Measurements from ENCODE around the gene ZBTB18. TPM values are rescaled to one million over a fixed set of nuclear protein-coding genes. Genes with fewer than 3 reads are reported as not detected.

ZBTB18 gene
- total RNA-seq, 1 experiment from 2014 or later = 16.8 TPM

- no peaks in the 10 kb centered on the region for H3F3A ChIP-seq (ENCODE audit: low read length, unreplicated experiment)
- ATAC-seq (no peak), DNase-seq (no peak)
- intact Hi-C loops (cut with micrococcal nuclease) = loop anchor here (2.0 kb wide), 1 partner anchor 19 kb away; the partner anchor contains the start of gene ZBTB18
- POLR2A ChIA-PET (ENCODE audit: unreplicated experiment) = no interaction called here
- no peaks in the 10 kb centered on the region for H3K9me2 ChIP-seq (replicated peaks; ENCODE audit: low read length)
- H3K4me1 ChIP-seq (ENCODE audit: insufficient read depth, low read length) = no peaks in the 10 kb centered on the region
- TF ChIP-seq EZH2 (IDR thresholded peaks at IDR 0.05; ENCODE audit: low read length, unreplicated experiment) = no peak
- no peak for TF ChIP-seq EZH2phosphoT487 (IDR thresholded peaks at IDR 0.05; ENCODE audit: borderline replicate concordance, low read length)
- no peaks in the 10 kb centered on the region for H4K20me1 ChIP-seq (ENCODE audit: low read length)
- H3K4me2 ChIP-seq (ENCODE audit: low read length) = no peak overlapping the region
- H2AFZ ChIP-seq (ENCODE audit: low read length) = no peak overlapping the region
- no peaks in the 10 kb centered on the region for H3K36me3 ChIP-seq (ENCODE audit: low read depth, low read length)
- no TSS peak for BruUV-seq (replicated peaks)
- no peaks in the 10 kb centered on the region for H3K27me3 ChIP-seq (ENCODE audit: low read length)
- H3K79me2 ChIP-seq (ENCODE audit: low read length) = no peaks in the 10 kb centered on the region
- H3K9ac ChIP-seq (ENCODE audit: low read length) = no peak overlapping the region
- CTCF ChIA-PET = no interaction called here
- H3K4me3 ChIP-seq (ENCODE audit: low read length) = no peak overlapping the region
- no peak overlapping the region for H3K27ac ChIP-seq (ENCODE audit: low read length)
- H3K9me3 ChIP-seq (ENCODE audit: low read length) = no peaks in the 10 kb centered on the region
These were observed 18.3 kb downstream of the ZBTB18 start for GRCh38 chr1:244069326-244069898.

- no peaks in the 10 kb centered on the region for H3K9me3 ChIP-seq (ENCODE audit: low read length)
- no peaks in the 10 kb centered on the region for H4K20me1 ChIP-seq (ENCODE audit: low read length)
- no peaks in the 10 kb centered on the region for H3F3A ChIP-seq (ENCODE audit: low read length, unreplicated experiment)
- ChIA-PET CTCF (no interaction called here), POLR2A (ENCODE audit: unreplicated experiment) (interaction anchor here (1.3 kb wide), 1 partner anchor 27 kb away, joined by 4 read pairs; no protein-coding TSS in a partner anchor)
- no peaks in the 10 kb centered on the region for H3K79me2 ChIP-seq (ENCODE audit: low read length)
- H3K9me2 ChIP-seq (replicated peaks; ENCODE audit: low read length) = no peaks in the 10 kb centered on the region
- ATAC-seq (peak; percentile 37), DNase-seq (no peak)
- H3K4me3 ChIP-seq (ENCODE audit: low read length) = no peak overlapping the region
- no TSS peak for BruUV-seq (replicated peaks)
- H2AFZ ChIP-seq (ENCODE audit: low read length) = peak overlapping the region; percentile 28; the same call in 1 of the 2 replicates
- H3K4me1 ChIP-seq (ENCODE audit: insufficient read depth, low read length) = peaks cover 9% of the 10 kb centered on the region; the same call in 1 of the 2 replicates
- H3K27me3 ChIP-seq (ENCODE audit: low read length) = no peaks in the 10 kb centered on the region
- peak overlapping the region; percentile 3; the same call in 1 of the 2 replicates for H3K4me2 ChIP-seq (ENCODE audit: low read length)
- H3K36me3 ChIP-seq (ENCODE audit: low read depth, low read length) = no peaks in the 10 kb centered on the region
- intact Hi-C loops (cut with micrococcal nuclease) = loop anchor here (5.0 kb wide), 2 partner anchors 88 to 138 kb away; no protein-coding TSS in a partner anchor
- no peak overlapping the region for H3K27ac ChIP-seq (ENCODE audit: low read length)
- no peak overlapping the region for H3K9ac ChIP-seq (ENCODE audit: low read length)
- TF ChIP-seq CTCF (conservative IDR thresholded peaks at IDR 0.05; ENCODE audit: low read depth, low read length) (no peak), EZH2 (IDR thresholded peaks at IDR 0.05; ENCODE audit: low read length, unreplicated experiment) (no peak), EZH2phosphoT487 (IDR thresholded peaks at IDR 0.05; ENCODE audit: borderline replicate concordance, low read length) (no peak)
These were observed 23.6 kb downstream of the ZBTB18 start for GRCh38 chr1:244074559-244075171.

DNA sequence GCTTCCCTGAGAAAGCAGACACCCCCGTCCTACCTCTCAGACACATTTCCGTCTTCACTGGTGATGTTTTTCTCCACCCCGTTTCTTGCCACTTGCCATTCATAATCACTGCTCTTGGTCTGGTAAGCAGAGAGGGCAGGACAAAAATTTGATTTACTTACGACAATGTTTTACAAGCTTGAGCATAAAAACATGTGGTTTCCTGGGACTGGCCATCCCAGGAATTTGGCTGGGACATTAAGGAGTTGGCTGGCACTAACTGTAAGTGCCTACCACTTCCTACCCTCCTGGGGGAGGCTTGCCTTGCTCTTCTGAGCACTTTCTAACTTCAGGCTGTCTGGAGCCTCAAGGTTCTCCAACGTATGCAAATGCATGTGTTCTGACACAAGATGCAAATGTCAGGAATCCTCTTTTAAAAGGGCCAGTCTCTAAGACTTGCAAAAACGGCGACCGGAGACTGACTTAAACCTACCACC lies 24.2 kb downstream of the ZBTB18 start:
- Histone ChIP-seq H4K20me1 (ENCODE audit: low read length) (no peaks in the 10 kb centered on the region), H3K4me2 (ENCODE audit: low read length) (peak overlapping the region; percentile 3; the same call in 1 of the 2 replicates), H3K4me3 (ENCODE audit: low read length) (no peak overlapping the region), H3K27me3 (ENCODE audit: low read length) (no peaks in the 10 kb centered on the region), H3K9ac (ENCODE audit: low read length) (no peak overlapping the region), H3F3A (ENCODE audit: low read length, unreplicated experiment) (no peaks in the 10 kb centered on the region), H3K9me3 (ENCODE audit: low read length) (no peaks in the 10 kb centered on the region), H2AFZ (ENCODE audit: low read length) (peak overlapping the region; percentile 28), H3K9me2 (replicated peaks; ENCODE audit: low read length) (no peaks in the 10 kb centered on the region), H3K79me2 (ENCODE audit: low read length) (no peaks in the 10 kb centered on the region), H3K4me1 (ENCODE audit: insufficient read depth, low read length) (peaks cover 9% of the 10 kb centered on the region; the same call in 1 of the 2 replicates), H3K36me3 (ENCODE audit: low read depth, low read length) (no peaks in the 10 kb centered on the region), H3K27ac (ENCODE audit: low read length) (no peak overlapping the region)
- ChIA-PET CTCF (no interaction called here), POLR2A (ENCODE audit: unreplicated experiment) (interaction anchor here (1.3 kb wide), 1 partner anchor 27 kb away, joined by 4 read pairs; no protein-coding TSS in a partner anchor)
- DNase-seq (peak; percentile 43), ATAC-seq (peak; percentile 81)
- TF ChIP-seq EZH2phosphoT487 (IDR thresholded peaks at IDR 0.05; ENCODE audit: borderline replicate concordance, low read length) (no peak), CTCF (conservative IDR thresholded peaks at IDR 0.05; ENCODE audit: low read depth, low read length) (no peak), EZH2 (IDR thresholded peaks at IDR 0.05; ENCODE audit: low read length, unreplicated experiment) (no peak)
- intact Hi-C loops (cut with micrococcal nuclease) = loop anchor here (5.0 kb wide), 2 partner anchors 87 to 137 kb away; no protein-coding TSS in a partner anchor
- BruUV-seq (replicated peaks) = no TSS peak
